Ovary (tissue), 9 donors: ENCODE results near the gene ACTBL2. TPM values are rescaled to one million over a fixed set of nuclear protein-coding genes. Genes with fewer than 3 reads are reported as not detected.
A peak's percentile ranks its signal among the peaks of the same experiment; 100 is the strongest.

Experiments used
- DNase-seq, 5 donors: peaks; one replicate each; pipeline ENCODE4 v3.0.0-alpha.2; 2019 to 2020
- H3K27ac ChIP-seq, 2 donors: fragments of 200-600 bp; one replicate each; pipeline versions ENCODE4 v1.5.1 to v1.8.0; 2019 to 2022
- H3K27me3 ChIP-seq: fragments of 200-600 bp; one replicate; pipeline ENCODE4 v1.8.0; 2022
- H3K36me3 ChIP-seq: fragments of 200-600 bp; sonication (generic); one replicate; pipeline ENCODE4 v1.5.1; 2019
- H3K4me1 ChIP-seq: one replicate; pipeline ENCODE4 v1.8.1; 2013; ENCODE audit warnings: mild to moderate bottlenecking, moderate library complexity; ENCODE audit not compliant: insufficient read depth
- H3K4me3 ChIP-seq: fragments of 200-600 bp; sonication (generic); one replicate; pipeline ENCODE4 v1.5.1; 2017
- H3K9me3 ChIP-seq, 2 donors: fragments of 200-600 bp in 1 of 2; sonication (generic) in 1 of 2; one replicate each; pipeline versions ENCODE4 v1.5.1 to v1.8.1; 2013 to 2019; ENCODE audit warnings: mild to moderate bottlenecking in 1 of 2, moderate library complexity in 1 of 2
- CTCF ChIP-seq, 3 donors: fragments of 450-650 bp in 2 of 3; fragments of 200-600 bp in 1 of 3; IDR thresholded peaks; one replicate each; pipeline versions ENCODE4 v1.5.1 to v1.8.0; 2016 to 2022; ENCODE audit warnings: antibody characterized with exemption in 3 of 3, mild to moderate bottlenecking in 1 of 3
- EP300 ChIP-seq: sonication (generic); formaldehyde crosslinking; IDR thresholded peaks from one replicate; pipeline ENCODE4 v1.6.1; 2017; ENCODE audit warnings: antibody characterized with exemption
- POLR2A ChIP-seq: fragments of 450-650 bp; IDR thresholded peaks from one replicate; pipeline ENCODE4 v1.6.1; 2017; ENCODE audit warnings: antibody characterized with exemption, mild to moderate bottlenecking, moderate library complexity
- WGBS, 3 donors: extraction: QIAGEN DNeasy Blood & Tissue Kit in 1 of 3; methylation state at CpG; one replicate each; pipeline versions ENCODE4 v1.1.5 to v1.1.7; 2013 to 2017; 5-methylcytosine and 5-hydroxymethylcytosine counted together
- intact Hi-C, 4 donors: fragments of 100-400 bp; cut with DNase I; formaldehyde crosslinking; loops; one replicate each; pipeline versions ENCODE4 v1.11.0 to v1.15.1; 2022 to 2023
- polyA plus RNA-seq, 2 donors: library from polyadenylated mRNA; stranded (reverse); fragments of 200-250 nt in 1 of 2; fragments of 350-450 nt in 1 of 2; fragmentation: Illumina TruSeq in 1 of 2; extraction: RNeasy Lipid Tissue Mini Kit (QIAGEN cat#74804) in 1 of 2; gene quantifications; one replicate each; pipeline ENCODE4 v1.2.3, GENCODE V29; 2013 to 2014
- total RNA-seq, 7 donors: library from RNA; depleted of rRNA in 2 of 7; stranded (reverse); fragments of >200 nt in 2 of 7; fragmentation: NEBNext Ultra II Directional in 3 of 7; extraction: Animal tissue kit (Norgen Biotek cat#: 25700) in 3 of 7; gene quantifications; one replicate each; pipeline versions ENCODE4 v1.1.0 to v1.2.4, GENCODE V29; 2016 to 2023
- donor health status: DM: no; HTN: no; CAD: no; lungs with moderate emphysema.
- donor health status: DM: no; HTN: no; CAD: no.
- donor health status: Bipolar disorder and iron deficiency.
- donor health status: DM: yes; HTN: yes; CAD: no.
- donor health status: DM: no; HTN: no; CAD: no.
- donor health status: DM: yes; HTN: yes; CAD: no.

Gene ACTBL2
- total and polyA plus RNA-seq, 9 donors, result 0.23 TPM; not detected in 8

DNA sequence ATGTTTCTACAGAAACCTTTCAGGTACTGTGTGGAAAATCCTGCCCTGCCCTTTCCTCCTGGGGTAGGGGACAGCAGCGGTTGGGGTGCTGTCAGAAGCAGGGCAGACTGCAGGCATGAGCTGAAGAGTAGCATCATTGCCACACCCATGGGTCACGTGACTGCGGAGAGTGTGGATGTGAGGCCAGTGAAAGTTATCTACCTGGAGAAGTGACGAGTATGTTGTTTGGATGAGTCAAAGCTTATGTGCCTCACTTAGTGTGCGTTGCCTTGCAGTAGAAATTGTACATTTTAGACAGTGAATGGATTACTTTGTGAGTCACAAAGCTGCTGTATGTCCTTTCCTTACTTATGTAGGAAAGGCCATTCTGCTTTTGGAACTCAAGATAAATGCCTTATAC, 21.7 kb upstream of the ACTBL2 start:
- no peaks in the 10 kb centered on the region for H3K36me3 ChIP-seq
- no peak for DNase-seq
- H3K9me3 ChIP-seq, result no peaks in the 10 kb centered on the region
- 93 to 98% (median 94%) methylated on average over 5 of the region's 5 CpGs for WGBS, 3 donors
- intact Hi-C loops, result loop anchor here in 1 of 4 donors (10.0 kb wide), 1 partner anchor 200 kb away; no protein-coding TSS in a partner anchor
- H3K27ac ChIP-seq, result no peak overlapping the region
- H3K4me1 ChIP-seq, result peaks cover 4% of the 10 kb centered on the region
- H3K4me3 ChIP-seq, result no peak overlapping the region
- no peak for TF ChIP-seq CTCF (IDR thresholded peaks at IDR 0.05)
- TF ChIP-seq POLR2A, result no peak
- TF ChIP-seq EP300, result no peak
- no peaks in the 10 kb centered on the region for H3K27me3 ChIP-seq

GRCh38 chr5:57503433-57503832, 20.8 kb upstream of the ACTBL2 start:
- H3K27ac ChIP-seq, result peak overlapping the region in 1 of 2 donors; percentile 8
- TF ChIP-seq POLR2A (no peak), EP300 (no peak), CTCF (IDR thresholded peaks at IDR 0.05) (no peak)
- intact Hi-C loops, result loop anchor here in 1 of 4 donors (10.0 kb wide), 1 partner anchor 199 kb away; no protein-coding TSS in a partner anchor
- 5 to 8% (median 6%) methylated on average over 3 of the region's 3 CpGs for WGBS, 3 donors
- DNase-seq, result peak; percentile 31 to 60 (median 47)
- H3K27me3 ChIP-seq, result no peaks in the 10 kb centered on the region
- no peaks in the 10 kb centered on the region for H3K9me3 ChIP-seq
- H3K36me3 ChIP-seq, result no peaks in the 10 kb centered on the region
- H3K4me1 ChIP-seq, result peaks cover 4% of the 10 kb centered on the region
- H3K4me3 ChIP-seq, result no peak overlapping the region

DNA sequence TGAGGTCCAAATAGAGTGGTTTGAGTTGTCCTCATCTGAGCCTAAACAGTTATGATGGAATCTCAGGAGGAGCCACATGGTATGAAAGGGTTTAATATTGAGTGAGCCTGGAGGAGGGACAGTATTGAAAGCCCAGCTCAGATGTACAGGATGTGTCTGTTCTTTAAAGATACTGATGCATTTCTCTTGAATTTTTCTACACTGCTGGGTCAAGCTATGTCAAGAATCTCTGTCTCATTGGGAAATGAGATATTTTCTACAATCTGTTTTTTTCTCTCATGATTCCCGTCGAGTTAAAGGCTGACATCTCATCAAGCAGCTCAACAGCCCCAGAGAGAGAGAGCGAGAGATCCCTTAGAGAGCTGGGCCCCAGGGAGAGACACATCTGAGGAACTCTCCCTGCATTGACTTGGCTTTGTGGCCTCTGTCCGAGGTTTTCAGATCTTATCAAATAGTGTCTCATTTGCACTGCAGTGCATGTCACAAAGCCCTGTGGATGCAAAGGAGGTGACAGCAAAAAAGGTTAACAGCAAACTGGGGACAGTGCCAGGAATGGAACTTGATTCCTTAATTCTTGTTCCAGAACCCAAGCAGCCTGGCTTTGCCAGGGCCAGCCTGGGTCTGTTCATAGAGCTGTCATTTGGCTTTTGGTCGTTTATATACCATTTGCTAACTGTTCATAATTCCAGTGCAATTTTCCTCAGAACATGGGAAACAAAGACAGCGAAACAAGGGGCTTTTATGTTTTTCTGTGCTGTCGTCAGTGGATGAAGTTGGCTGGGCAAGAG, 19.0 kb upstream of the ACTBL2 start:
- intact Hi-C loops, result loop anchor here in 1 of 4 donors (10.0 kb wide), 1 partner anchor 197 kb away; no protein-coding TSS in a partner anchor
- H3K27ac ChIP-seq, result no peak overlapping the region
- no peaks in the 10 kb centered on the region for H3K9me3 ChIP-seq
- no peak overlapping the region for H3K4me3 ChIP-seq
- no peaks in the 10 kb centered on the region for H3K27me3 ChIP-seq
- WGBS, 3 donors, result 75 to 83% (median 79%) methylated on average over 7 of the region's 7 CpGs
- TF ChIP-seq POLR2A (no peak), CTCF (IDR thresholded peaks at IDR 0.05) (no peak), EP300 (no peak)
- no peak for DNase-seq
- H3K4me1 ChIP-seq, result peaks cover 4% of the 10 kb centered on the region
- H3K36me3 ChIP-seq, result no peaks in the 10 kb centered on the region

DNA sequence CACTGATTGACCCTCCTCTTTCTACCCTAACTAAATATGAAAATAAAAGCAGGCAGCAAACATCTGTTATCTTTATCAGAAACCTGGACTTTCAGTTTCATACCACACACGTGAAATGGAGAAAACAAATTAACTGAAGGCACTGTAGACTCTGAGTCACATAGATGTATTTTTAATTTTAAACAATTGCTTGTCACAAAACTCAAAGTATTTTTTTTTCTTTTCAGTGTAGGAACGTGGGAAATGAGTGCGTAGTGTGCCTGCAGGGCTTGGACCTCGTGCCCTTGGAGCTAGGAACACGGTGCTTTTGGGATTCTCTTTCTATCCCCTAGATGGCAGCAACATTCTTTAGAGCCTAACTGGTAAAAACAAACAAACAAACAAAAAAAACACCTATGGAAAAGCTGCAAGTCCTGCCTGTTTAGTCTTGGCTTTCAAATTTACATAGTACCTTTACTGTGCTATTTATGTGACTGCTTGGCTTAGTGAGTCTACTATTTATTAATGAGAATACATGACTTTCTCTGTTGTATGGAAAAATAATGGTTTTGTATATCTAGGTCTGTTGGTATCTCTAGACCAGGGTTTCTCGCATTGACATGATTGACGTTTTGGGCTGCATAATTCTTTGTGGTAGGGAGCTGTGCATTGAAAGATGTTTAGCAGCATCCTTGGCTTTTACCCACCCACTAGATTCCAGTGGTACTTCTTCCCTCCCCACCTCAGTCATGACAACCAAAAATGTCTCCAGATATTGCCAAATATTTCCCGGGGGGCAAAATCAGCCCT, 16.8 kb upstream of the ACTBL2 start:
- DNase-seq, result no peak
- Histone ChIP-seq H3K9me3 (no peaks in the 10 kb centered on the region), H3K27ac (no peak overlapping the region), H3K36me3 (no peaks in the 10 kb centered on the region), H3K4me1 (peaks cover 7% of the 10 kb centered on the region), H3K27me3 (no peaks in the 10 kb centered on the region), H3K4me3 (no peak overlapping the region)
- intact Hi-C loops, result loop anchor here in 2 of 4 donors (5.0 to 10.0 kb wide), 2 partner anchors 195 to 963 kb away; partner anchors contain the start of gene PLK2 (in 2 of the 2)
- peak in 2 of 3 donors; percentile 24 to 46 for TF ChIP-seq CTCF (IDR thresholded peaks at IDR 0.05)
- no peak for TF ChIP-seq POLR2A
- TF ChIP-seq EP300, result no peak
- 23 to 31% (median 26%) methylated on average over 8 of the region's 8 CpGs for WGBS, 3 donors
